SK-N-MC (cell line): Measurements from ENCODE around the gene FAM237A.

Experiments used
- DNase-seq: peaks from one replicate; pipeline ENCODE4 v3.0.0-alpha.2; 2011; ENCODE audit warnings: low read depth, low spot score
- H3K27ac ChIP-seq: fragments of 200-600 bp; sonication (generic); 2 replicates; pipeline ENCODE4 v1.5.1; 2016; ENCODE audit warnings: mixed run types
- H3K36me3 ChIP-seq: fragments of 200-600 bp; sonication (generic); 2 replicates; pipeline ENCODE4 v1.6.1; 2017; ENCODE audit warnings: antibody characterized with exemption, low read length, mixed read lengths; ENCODE audit not compliant: insufficient read depth
- H3K4me3 ChIP-seq: fragments of 200-600 bp; sonication (generic); 2 replicates; pipeline ENCODE4 v1.5.1; 2016
- H3K9ac ChIP-seq: fragments of 200-600 bp; sonication (generic); 2 replicates; pipeline ENCODE4 v1.8.0; 2017; ENCODE audit warnings: mixed run types, mixed read lengths; ENCODE audit not compliant: insufficient read length
- H3K9me3 ChIP-seq: fragments of 200-600 bp; sonication (generic); 2 replicates; pipeline ENCODE4 v1.6.1; 2017; ENCODE audit warnings: low read depth, mild to moderate bottlenecking, antibody characterized with exemption, low read length, moderate library complexity, mixed read lengths
- EZH2 ChIP-seq: fragments of 200-600 bp; sonication (generic); IDR thresholded peaks from one replicate; pipeline ENCODE4 v1.6.1; 2017; ENCODE audit warnings: antibody characterized with exemption
- FOXP2 ChIP-seq: optimal IDR thresholded peaks from 2 replicates; pipeline ENCODE3; 2011; ENCODE audit warnings: mild to moderate bottlenecking, moderate library complexity; ENCODE audit not compliant: insufficient read depth; ENCODE audit errors: extremely low read length, control extremely low read depth
- POLR2AphosphoS5 ChIP-seq: IDR thresholded peaks from 2 replicates; pipeline ENCODE4 v1.6.1; 2012; ENCODE audit warnings: mild to moderate bottlenecking, low read depth, low read length, borderline replicate concordance

The FAM237A gene

DNA sequence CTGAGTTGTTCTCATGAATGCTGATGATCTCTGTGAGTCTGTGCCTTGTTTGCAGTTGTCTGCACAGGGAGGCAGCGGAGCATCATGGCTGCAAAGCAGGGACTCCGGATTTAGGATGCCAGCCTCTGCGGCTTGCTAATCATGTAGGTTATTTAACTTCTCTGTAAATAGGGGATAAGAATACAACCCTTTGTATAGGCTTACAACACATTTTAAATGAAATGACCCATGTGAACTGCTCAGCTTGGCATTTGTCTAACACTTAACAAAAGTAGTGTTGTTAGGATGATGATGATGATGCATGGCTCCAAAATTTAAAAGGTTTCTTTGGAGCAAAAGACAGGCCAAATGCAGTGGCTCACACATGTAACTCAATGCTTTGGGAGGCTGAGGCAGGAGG is 56.5 kb downstream of the FAM237A start:
- H3K4me3 ChIP-seq = no peak overlapping the region
- no peak overlapping the region for H3K27ac ChIP-seq
- TF ChIP-seq FOXP2 (no peak), EZH2 (no peak), POLR2AphosphoS5 (no peak)
- no peaks in the 10 kb centered on the region for H3K9me3 ChIP-seq
- DNase-seq = no peak
- no peak overlapping the region for H3K9ac ChIP-seq
- H3K36me3 ChIP-seq = no peaks in the 10 kb centered on the region
